HK-2 (cell line): ENCODE measurements around the gene DSTN.
A peak's percentile ranks its signal among the peaks of the same experiment; 100 is the strongest.

Experiments
- DNase-seq: peaks from one replicate; pipeline ENCODE4 v3.0.0-alpha.2; 2018; ENCODE audit not compliant: unreplicated experiment

Gene DSTN

DNA sequence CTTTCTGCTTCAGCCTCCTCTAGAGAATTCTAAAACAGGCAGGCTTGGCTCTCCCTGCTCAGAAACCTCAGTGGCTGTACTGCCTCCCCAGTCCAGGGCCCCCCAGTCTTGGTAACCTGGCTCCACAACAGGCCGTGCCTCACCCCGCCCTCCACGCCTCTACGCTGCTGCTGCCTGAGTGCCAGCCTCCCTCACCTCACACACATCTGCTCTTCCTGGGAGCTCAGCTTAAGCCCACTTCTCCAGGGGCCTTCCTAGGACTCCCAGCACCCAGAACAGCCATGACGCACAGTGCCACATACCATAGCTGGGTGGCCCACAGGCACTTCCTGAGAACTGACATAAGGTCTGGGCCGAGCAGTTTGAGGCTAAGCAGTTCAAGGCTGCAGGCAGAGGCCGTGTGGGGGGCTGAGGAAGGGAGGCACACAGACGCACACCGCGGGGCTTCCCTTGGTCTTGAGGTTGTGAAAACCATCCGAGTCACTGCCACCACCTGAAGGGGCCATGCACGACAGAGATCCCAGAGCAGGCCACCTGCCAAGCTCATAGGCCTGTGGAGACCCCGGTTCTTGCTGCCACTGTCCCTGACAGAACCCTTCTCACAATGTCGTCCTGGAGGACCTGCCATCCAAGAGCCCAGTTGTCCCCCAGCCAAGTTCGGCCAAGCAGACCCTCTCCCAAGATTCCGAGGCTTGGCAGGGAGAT lies 42.6 kb downstream of the DSTN start:
- no peak for DNase-seq

DNA sequence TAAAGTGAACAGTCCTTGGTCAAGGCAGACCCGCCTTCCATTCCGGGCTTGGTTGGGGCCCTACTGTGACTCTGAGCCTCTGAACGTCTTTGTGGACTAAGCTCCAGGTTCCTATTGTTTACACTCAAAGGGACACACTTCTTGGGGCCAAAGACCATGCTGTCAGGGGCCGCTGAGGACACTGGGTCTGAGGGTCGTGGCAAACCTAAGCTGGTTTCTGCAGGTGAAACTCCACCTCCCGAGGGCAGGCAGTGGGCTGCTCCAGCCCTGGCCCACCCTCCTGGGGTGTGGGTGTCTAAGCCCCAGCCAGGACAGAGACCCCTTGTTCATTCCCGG lies 43.1 kb downstream of the DSTN start:
- DNase-seq: no peak

DNA sequence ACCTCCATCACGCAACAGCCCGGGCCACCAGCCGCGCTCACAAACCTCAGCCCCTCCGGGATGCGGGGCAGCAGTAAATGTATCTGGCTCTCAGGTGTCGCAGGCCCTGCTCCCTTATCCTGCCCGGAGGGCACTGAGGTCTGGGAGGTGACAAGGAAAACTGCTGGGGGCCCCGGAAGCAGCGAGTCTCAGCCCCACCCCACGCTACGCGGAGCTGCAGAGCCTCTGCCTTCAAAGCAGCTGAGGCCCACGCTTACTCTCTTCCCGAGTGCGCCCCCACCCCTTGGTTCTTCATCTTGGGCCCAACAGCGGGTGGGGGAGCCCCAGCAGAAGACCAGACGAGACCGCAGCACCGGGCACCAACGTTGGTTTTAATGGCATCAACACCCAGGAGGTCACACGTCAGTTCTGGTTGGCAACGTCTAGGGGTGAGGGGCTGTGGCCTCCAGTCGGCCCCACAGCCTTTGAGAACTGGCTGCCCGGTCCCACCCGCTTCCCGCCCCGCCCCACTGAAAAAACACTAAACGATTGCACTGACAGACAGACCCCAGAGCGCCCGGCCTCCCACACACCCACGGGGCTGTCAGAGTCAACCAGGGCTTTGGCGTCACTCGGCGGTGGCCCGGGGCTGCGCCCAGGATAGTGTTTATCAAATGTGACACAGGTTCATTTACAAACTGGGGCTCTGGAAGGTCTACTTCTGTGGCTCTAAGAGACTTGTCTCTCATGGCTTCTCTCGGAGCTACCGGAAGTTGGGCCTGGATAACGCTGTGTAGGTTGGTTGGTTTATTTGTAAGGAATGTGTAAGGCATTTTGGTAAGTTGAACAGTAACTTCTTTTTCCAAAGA lies 43.7 kb downstream of the DSTN start:
- no peak for DNase-seq

DNA sequence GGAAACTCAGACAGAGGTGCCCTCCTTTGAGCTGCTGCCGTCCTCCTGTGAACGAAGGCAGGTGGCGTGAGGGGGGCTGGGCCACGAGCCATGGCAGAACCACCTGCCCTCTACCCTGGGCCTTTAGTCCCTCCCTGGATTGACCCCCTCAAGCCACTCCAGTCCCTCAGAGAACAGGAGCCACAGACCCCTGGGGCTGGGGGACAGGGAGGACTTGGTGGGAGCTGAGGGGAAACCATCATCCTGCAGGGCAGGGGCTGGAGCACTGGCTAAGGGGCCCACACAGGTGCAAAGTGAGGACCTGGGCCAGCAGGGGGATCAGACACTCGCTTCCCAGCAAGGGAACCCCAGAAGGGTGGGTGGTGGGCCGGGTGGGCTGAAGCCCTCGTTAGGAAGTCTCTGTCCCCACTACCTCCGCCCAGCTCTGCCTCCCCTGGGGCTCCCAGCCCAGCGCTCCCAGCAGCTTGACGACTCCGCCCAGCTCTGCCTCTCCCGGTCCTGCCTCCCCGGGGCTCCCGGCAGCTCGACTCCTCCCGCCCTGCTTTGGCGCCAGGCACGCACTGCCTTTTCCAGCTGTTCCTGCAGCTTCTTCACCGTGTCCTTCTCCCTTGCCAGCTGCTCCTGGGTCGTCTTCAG lies 44.4 kb downstream of the DSTN start:
- no peak for DNase-seq

DNA sequence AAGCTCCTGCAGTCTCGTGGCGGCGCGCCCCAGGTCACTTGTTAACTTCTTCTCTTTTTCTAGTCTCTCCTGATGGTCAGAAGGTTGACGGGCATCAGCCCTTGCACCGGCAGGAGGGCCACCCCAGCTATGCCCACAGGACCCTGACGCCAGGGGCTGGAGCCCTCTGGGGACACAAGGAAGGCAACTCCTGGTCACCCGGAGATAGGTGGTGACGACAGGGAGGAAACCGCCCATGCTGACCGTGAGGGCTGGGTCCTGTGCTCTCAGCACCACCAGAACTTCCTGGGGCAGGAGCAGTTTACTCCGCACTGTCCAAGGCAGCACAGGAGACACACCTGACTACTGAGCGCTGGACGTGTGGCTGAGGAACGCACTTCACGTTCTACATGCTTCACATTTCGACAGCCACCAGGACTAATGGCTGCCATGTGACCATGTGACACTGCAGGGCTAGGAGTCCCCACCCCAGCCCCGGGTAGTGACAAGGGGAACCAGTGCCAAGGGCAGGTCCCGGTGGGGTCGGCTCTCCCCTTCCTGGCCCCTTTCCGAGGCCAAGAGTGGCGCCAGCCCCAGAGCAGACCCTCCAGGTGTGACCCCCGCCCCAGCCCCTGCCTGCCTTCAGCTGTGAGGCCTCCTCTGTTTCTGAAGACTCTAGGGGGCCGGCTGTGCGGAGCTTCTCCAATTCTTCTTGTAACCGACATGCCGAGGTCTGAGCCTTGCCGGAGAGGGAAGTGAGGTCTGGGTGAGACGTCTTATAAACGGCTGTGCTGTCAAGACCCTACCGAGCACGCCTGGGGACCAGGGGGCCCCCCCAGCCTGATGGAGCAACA lies 45.2 kb downstream of the DSTN start:
- DNase-seq: no peak

DNA sequence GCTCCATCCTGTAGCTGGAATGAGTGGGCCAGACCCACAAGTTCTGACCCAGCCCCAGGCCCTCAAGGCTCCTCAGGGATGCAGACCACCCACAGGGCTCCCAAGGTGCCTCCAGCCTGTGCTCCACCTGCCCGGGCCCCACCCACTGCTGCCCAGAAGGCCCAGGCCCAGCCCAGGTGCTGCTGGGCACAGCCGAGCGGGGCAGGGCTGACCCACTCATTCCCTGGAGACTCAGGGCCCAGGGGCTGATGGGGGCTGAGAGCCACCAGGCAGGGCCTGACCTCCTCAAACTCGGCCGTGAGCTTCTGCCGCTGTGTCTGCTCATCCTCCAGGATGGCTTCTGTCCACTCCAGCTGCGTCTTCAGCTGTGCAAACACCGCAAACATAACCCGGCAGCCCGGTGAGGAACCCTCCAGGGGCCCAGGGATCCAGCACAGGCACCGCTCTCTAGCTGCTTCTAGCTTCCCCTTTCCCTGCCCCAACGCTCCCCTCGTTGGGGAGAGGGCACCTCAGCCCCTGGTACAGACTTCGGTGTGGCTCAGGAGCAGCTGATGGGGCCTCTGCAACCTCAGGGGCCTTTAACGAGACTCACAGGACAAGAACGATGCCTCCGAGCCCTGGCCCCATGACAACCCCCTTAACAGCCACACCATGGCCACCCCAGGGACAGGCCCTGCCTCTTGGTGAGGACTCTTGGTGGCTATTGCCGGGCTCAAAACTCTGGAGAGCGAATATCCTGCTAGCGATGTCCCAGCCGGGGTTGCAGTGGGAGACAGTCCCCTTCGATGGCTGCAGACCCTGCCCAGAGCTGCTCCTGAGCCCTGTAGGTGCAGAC lies 46.0 kb downstream of the DSTN start:
- no peak for DNase-seq

DNA sequence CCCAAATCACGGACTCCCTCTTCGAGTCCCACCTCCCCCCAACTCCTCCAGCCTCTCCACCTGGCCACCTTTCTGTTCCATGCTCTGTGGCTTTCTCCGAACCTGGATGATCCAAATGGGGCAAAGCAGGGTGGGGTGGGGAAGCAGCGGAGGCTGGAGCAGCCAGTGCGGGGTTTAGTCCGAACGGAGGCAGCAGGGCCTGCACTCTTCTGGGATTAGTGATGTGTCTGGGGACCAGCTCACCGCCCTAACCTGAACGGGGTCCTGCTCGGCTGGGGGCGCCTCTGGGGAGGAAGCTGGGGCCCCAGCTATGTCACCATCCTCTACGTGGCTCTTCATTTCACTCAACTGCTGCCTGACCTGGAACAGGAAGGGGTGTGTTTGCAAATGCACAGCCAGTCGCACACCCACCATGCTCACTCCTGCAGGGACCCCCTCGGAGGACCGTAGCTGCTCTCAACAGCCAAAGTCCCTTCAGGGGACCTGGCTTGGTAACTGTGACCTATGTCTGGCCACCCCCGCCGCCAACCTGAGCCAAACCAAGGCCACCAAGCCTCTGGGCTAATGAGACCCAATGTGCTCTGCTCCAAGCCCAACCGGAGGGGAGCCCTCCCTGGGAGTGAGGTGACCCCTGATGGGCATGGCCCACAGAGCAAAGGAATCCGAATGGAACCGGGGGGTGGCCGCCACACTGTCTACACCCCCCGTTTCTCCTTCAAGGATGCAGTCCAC lies 46.8 kb downstream of the DSTN start:
- DNase-seq: no peak

DNA sequence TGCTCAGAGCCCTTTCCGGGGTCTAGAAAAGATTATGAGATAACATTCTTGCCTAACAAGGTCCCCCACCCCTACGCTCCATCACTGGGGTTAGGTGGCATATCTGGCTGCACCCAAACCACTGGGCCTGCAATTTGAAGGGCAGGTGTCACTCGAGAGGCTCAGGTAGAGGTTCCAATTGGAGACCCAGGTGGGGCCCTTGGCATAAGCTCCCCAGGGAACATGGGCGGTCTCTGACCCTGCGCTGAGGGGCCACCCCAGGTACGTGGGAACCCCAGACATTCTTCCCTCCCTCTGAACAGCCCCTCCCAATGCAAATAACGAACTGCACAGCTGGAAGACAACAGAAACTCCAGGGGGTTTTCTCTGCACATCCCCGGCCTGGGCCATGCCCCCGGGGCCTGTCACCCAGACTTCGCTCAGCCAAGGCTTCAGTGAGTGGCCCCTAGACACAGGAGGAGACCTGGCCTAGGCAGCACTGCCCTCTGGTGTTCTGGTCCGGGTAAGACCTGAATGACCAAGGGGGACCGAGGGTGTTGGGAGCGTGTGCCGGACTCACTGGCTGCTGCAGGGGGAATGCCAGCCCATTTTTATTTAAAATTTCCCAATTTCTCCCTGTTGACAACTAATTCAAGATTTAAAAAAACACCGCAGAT lies 47.5 kb downstream of the DSTN start:
- DNase-seq: peak; percentile 57

DNA sequence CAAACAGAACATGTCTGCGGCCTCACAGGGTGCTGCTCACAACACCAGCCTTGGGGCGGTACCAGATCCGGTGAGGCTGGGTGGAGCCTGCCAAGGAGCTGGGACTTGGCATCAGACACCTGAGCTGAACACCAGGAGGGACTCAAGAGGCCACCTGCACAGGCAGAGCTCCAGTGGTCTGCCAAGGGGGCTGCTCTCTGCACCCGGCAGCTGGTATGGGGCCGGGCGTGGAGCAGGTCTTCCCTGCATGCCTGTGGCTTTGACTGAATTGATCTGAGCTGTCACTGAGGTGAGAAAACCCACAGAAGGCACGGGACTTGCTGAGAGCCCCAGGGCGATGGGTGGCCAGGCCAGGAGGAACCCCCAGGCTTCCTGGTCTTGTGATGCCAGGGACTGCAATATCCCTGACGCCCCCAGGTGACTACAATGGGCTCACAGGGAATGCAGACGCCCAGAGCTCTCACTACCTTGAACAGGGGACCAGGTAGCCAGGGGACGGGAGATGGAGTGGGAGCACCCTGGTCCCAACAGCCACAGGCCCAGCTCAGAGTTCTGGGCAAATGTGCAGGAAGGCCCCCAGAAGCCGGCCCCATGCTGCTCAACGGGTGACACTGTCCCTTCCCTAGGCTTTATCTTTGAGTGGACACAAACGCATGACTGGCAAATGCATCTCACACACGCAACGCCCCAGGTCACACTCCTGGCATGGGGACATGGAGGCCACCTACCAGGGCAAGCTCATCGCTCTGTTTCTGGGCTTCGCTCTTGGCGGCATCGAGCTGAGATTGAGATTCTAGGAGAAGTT lies 48.2 kb downstream of the DSTN start:
- DNase-seq: no peak

DNA sequence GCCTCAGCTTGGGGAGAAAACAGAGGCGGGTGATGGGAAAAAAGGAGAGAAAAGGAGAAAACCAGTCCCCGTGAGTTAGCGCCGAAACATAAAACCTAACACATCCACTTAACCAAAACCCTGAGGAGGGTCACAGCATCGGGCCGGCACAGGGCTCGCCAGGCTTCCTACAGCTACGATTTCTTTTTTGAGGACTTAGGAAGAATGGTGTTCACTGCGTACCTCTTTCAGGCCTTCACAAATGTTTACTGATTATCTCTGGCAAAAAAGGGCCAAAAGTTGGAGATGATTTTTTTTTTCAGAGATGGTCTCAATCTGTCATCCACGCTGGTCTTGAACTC lies 48.8 kb downstream of the DSTN start:
- DNase-seq: no peak

DNA sequence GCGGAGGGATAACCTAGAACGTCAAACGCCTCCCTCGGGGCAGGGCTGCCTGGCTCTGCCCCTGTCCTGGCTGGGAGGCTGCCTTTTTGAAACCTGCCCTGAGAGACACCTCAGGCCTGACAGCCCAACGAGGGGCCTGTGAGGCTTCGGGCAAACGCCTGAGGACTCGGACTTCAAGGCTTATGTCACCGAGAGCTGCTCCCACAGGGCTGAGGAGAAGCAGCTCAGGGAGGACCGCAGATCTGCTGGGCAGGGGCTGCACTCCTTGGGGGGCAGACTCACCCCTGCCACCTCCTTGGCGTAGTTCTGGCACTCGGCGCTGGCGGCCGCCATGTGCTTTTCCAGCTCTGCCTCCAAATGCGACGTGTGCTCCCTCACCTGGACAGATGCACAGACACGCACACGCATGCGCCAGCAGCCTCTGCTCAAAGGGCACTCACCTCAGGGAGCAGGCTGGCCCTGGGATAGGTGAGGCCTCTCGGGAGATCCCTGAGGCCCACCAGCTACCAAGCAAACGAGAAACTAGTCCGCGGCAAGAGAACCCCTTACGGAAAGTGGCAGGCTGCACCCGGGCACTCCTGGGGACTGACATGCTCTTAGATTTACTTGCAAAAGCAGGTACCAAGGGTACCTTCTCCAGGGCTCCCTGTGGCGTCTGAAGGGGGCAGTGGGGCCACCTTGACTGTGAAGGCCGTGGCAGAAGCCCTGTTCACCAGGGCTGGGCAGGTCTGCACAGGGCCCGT lies 49.6 kb downstream of the DSTN start:
- DNase-seq: no peak

DNA sequence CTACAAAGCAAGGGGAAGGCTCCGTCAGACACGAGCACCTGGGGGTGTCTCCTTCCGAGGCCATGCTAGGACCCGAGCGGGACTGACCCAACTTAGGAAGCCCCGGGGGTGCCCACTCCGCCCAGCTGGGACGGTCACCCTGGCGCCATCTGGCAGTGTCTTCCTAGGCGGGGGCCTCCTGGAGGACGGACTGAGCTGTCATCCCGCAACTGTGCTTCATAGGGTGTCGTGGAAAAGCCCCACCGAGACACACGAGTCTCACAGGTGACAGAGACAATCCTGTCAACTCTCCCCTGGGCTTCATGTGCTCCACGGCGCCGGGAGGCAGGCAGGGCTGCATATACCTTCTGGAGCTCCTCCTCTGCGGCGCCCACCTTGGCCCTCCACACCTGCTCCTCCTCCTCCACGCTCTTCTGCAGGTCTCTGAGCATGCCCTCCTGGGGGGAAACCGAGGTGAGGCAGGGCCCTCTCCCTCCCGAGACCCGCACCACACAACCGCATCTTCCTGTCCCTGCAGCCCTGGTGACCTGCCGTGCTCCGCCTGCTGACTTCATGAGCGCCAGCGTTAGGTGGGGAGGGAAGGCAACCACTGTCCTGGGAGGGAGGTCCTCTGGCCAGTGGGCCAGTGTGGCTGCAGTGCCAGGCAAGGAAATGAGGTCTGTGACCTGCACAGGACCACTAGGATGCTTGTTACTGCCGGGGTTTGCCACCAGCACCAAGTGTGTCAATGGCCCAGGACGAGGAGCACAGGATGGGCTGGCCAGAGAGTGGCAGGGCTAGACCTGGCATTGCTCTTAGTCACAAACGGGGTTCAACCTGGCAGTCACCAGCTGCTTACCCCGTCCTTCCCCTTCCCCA lies 50.7 kb downstream of the DSTN start:
- DNase-seq: no peak

DNA sequence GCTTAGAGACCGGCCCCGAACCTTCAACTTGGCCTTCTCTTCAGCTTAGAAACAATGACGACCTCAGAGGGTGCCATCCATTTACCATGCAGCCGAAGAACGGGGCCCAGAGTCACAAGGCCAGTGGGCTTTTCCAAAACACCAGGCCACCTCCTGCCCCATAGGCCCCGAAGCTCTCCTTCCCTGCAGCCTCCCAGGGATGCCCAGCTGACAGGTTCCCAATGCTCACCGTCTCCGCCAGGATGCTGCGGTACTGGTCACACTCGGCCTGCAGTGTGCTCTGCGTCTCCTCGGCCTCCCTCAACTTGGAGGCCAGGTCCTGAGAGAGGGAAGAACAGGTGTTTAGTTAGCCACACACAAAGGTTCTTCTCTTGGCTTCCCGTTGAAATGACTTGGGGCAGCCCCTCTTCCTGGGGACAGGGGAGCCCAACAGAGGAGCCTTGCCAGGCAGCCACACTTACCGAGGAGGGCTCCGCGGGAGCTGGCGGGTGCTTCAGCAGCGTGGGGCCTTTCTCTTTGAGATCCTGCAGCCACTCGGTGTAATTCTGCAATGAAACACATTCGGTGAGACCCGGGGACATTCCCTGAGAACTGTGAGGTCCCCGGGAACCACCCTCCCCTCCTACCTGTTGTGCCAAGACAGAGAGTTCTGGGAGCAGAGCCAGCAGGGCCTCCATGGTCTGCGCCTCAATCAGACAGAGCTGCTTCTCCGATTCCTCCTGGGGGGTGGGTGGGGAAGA lies 51.5 kb downstream of the DSTN start:
- no peak for DNase-seq

DNA sequence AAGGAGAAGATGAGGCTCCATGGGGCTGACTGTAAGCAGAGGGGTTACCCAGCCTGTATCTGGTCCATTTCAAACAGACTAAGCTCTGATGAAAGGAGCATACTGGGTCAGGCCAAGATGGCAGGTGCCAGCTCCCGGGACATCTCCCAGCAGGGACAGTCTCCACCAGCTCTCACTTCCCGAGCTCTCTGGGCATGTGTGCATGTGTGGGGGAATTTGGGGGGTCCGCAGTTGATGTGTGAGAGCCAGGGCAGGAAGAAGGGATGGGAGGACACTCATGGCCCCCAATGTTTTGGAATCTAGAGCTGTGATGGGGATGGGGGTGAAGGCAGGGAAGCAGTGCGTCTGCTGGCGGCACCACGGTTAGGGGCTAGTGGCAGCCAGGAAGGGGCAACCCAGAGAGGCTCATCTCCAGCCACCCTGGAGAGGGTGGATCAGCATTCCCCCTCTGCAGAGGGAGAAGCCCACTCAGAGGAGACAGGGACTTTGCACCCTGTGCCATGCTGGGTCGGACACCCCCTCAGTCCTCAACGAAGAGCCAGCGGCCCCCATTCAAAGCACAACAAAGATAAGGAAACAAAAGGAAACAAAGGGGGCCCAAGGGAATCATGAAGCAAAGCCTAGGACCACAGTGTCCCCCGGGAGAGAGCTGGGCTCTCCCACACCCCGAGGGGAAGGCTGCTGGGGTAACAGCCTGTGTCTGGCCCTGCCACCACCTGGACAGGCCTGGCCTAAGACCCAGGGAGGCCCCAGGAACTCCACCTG lies 52.4 kb downstream of the DSTN start:
- DNase-seq: no peak

DNA sequence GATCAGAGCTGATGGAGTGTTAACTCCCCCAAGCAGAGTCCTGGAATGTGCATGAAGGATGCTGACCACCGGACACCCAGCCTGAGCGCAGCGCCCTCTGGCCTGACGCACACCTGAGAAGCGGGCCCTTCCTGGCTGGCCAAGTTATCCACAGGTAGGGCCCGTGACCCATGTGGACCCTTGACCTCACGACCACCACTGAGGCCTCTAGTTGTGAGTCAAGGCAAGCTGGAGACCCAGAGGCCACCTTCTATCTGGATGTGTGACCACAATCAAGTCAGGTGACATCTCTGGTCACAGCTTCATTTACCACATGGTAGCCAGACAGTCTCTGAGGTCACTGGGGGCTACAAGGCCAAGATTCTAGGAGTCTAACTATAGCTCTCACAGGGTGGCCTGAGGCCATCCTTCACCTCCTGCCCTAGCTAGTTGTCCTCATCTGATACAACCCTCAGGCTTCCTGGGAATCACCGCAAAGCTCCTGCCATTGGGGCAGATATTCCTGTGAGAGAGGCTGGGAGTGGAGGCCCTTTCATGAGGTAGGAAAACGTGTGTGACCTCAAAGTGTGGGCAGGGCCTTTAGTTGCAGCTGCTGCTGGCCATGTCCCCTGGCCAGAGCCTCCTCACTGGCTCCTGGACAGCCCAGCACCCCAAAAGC lies 53.1 kb downstream of the DSTN start:
- no peak for DNase-seq

DNA sequence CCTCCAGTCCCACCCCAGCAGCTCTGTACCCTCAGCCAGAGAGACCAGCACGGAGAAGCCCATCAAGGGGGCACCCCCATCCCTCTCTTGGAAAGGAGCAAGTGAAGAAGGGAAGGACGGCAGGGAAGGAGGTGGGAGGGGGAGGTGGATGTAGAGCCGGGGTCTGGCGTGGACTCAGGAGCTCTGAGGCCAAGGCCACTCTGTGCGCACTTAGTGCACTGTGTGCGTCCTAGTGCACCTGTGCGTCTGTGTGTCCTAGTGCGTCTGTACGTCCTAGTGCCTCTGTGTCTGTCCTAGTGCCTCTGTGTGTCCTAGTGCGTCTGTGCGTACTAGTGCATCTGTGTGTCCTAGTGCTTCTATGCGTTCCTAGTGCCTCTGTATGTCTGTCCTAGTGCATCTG lies 54.2 kb downstream of the DSTN start:
- DNase-seq: no peak
